Hematopoietic multipotent progenitor cell (in vitro differentiated cells): Measurements from ENCODE around the gene CNN2. TPM values are rescaled to one million over a fixed set of nuclear protein-coding genes. Genes with fewer than 3 reads are reported as not detected.

Experiments used
- DNase-seq, 3 donors: peaks; one replicate each; pipeline ENCODE4 v3.0.0-alpha.2; 2011 to 2015; ENCODE audit warnings: low read depth in 2 of 3, low spot score in 2 of 3
- total RNA-seq: library from RNA; depleted of rRNA; stranded (reverse); fragments of >200 nt; gene quantifications from one replicate; pipeline ENCODE4 v1.2.3, GENCODE V29; 2012

The CNN2 gene
- total RNA-seq, 1 donor, result 236 TPM

DNA sequence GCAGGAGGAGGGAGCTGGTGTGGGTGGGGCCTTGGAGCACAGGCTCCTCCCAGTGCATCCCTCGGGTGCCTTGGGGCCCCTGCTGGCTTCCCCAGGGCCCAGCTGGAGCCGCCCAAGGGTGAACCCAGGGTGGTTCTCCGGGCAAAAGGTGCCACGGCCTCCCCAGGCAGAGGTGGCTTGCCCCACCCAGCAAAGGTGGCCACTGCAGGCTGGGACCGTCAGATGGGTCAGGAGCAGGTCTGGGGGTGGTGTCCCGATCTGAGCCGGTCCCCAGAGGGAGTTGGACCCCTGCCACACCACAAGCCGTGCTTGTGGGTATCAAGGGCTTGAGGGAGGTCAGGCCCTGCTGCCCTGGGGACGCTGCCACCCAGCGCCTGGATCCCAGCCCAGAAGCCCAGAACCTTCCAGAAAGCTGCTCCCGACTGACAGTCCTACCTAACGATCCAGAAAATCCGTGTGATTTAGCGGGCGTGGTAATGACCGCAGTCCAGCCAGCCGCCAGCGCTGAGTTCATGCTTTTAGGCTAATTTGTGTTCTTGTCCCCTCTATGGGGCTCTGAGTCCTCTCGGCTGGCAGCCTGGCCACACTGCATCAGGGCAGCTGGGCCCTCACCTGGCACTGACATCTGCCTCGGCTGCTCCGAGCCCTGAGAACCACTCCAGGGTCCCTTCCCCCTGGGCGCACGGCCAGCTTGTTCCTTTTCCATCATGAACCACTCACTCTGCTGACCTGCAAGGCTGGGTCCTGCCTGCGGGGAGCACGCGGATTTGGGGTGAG is 31.2 kb upstream of the CNN2 start:
- no peak for DNase-seq

DNA sequence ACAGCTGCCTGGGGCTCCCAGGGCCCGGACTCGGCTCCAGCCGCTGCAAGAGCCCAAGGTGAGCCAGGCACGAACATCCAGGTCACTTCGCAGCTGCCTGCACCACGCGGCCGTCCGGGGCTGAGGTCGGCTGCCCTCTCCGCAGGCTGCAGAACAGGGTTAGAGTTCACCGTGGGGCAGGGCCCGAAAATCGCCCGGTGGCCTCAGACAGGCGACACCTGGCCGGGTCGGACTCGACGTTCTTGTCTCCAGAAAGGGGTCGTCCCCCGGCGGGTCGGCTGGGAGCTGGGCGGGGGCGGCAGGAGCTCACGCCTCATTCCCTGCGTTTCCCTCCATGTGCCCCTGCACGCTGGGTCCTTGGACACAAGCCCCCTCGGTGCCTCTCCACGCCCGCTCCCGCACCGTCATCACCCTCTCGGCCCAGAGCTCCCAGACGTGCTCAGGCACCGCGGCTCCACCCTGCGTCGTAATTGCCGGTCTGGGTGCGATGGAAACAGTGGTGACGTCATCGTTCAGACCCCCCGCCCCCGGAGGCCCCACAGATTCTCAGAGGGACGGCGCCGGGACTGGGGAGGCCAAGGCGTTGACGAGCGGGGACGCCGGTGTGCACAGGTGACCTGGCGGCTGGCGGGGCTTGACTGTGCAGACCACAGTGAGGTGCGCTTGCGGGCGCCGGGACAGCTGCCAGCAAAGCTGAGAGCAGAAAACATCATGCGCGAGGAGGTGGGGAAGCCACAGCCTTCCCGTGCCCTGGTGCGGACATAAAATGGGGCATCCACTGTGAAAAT is 30.2 kb upstream of the CNN2 start:
- peak; percentile 60 to 80 (median 76) for DNase-seq

GRCh38 chr19:998064-998463 is 28.3 kb upstream of the CNN2 start:
- DNase-seq, result no peak

- no peak for DNase-seq
These were observed 27.1 kb upstream of the CNN2 start for GRCh38 chr19:999379-999719.

- peak in 2 of 3 donors; percentile 70 to 75 for DNase-seq
These were observed 26.3 kb upstream of the CNN2 start, which contains the start of gene GRIN3B for GRCh38 chr19:1000095-1000494. Gene GRIN3B (plus strand): TSS chr19:1000419. CDS start chr19:1000438, 19 bp downstream.

DNA sequence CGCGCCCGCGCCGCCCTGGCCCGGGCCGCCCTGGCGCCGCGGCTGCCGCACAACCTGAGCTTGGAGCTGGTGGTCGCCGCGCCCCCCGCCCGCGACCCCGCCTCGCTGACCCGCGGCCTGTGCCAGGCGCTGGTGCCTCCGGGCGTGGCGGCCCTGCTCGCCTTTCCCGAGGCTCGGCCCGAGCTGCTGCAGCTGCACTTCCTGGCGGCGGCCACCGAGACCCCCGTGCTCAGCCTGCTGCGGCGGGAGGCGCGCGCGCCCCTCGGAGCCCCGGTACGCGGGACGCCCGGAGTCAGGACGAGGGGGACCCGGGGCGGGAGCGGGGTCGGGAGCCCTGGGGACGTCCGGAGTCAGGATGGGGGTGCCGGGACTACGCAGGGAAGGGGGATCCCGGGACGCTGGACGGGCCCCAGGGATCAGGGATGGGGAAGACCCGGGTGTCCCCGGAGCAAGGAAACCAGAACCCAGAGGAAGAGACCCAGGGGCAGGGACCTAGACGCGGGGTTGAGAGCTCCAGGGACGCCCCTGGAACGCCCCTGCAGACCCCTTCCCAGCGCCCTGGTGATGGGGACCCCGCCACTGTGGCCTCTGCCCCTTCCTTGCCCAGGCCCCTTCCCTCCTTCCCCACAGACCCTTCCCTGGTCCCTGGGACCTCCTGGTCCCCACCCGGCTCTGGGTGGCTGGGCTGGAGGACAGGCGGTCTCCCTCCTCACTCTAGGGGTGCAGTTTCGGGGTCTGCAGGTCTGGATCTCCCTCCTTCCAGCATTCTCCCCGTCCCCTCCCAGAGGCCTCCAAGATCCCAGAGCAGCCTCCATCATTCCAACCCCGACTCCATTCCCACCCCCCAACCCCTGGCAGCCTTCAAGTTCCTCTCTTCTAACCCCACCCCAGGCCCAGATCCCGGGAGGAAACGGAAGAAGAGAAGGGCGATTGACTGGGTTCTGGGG is 25.5 kb upstream of the CNN2 start:
- no peak for DNase-seq

DNA sequence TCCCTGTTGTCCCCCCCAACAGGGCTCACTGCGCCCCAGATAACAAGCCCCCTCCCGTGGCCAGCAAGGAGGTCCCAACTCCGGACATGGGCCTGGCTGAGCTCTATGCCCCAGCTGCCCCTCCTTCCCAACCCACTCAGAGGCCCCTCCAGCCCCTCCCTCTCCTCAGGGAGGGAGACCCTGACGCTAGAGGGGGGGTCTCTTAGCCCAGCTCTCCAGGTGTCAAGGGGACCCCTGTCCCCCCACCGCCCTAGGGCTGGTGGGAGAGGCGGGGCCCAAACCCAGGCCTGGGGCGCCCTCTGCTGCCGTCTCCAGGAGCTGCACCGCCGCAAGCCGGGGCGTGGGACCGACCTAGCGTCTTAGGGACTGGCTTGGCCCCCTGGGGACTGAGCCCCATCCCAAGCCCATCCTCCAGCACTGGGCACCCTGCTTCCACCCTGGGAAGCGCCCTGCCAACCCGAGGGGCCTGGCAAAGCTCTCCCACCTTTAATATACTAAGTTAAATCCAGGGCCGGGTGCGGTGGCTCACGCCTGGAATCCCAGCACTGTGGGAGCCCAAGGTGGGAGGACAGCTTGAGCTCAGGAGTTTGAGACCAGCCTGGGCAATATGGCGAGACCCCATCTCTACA is 24.8 kb upstream of the CNN2 start:
- DNase-seq, result peak; percentile 44 to 67 (median 46)

DNA sequence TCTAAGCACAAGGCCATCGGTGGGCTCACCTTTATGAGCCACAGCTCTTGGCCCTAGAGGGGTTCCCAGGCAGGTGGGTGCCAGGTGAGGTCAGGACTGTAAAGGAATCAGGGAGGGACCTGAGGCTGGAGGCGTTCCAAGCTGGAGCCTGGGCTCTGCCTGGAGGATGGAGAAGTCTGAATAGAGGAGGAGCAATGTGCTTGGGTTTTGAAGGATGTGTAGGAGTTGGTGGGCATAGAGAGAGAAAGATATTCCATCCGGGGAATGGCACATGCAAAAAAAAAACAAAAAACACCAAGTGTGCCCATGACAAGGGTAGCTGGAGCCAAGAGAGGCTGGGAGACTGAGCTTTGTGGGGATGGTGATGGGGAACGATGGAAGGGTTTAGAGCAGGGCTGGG is 23.8 kb upstream of the CNN2 start:
- DNase-seq, result no peak

- no peak for DNase-seq
These were observed 23.1 kb upstream of the CNN2 start for GRCh38 chr19:1003283-1003682.

GRCh38 chr19:1004204-1004802 is 22.1 kb upstream of the CNN2 start:
- no peak for DNase-seq

- no peak for DNase-seq
These were observed 21.4 kb upstream of the CNN2 start for GRCh38 chr19:1004803-1005664.

DNA sequence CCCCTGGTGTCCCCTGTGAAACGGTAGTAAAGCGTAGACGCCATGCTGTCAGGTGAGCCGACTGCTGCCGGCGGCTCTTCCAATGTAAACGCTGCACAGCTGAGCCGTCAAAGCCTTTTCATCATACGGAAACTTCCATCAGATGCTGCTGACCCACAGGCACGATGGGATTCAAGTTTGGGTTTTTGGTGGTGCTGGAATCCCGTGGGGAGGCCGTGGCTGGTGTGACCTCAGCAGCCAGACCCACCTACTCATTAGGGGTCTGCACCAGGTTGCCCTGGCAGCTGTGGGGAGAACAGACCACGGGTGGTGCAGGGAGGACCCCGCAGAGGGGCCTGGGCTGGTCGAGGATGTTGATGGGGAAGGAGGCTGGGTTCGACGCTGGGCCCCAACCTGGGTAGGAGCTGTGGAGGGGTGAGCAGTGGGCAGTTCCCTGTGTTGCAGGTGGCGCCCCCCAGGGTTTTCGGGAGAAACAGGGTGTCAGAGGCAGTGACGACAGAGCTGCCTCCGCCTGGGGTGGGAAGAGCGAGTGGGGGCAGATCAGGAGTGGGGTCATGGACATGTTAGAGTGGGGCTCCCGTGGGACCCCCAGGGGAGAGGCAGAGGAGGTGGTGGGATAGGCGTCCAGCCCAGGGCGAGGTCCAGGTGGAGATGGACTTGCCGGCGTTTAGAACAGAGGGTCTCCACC is 19.6 kb upstream of the CNN2 start:
- no peak for DNase-seq

DNA sequence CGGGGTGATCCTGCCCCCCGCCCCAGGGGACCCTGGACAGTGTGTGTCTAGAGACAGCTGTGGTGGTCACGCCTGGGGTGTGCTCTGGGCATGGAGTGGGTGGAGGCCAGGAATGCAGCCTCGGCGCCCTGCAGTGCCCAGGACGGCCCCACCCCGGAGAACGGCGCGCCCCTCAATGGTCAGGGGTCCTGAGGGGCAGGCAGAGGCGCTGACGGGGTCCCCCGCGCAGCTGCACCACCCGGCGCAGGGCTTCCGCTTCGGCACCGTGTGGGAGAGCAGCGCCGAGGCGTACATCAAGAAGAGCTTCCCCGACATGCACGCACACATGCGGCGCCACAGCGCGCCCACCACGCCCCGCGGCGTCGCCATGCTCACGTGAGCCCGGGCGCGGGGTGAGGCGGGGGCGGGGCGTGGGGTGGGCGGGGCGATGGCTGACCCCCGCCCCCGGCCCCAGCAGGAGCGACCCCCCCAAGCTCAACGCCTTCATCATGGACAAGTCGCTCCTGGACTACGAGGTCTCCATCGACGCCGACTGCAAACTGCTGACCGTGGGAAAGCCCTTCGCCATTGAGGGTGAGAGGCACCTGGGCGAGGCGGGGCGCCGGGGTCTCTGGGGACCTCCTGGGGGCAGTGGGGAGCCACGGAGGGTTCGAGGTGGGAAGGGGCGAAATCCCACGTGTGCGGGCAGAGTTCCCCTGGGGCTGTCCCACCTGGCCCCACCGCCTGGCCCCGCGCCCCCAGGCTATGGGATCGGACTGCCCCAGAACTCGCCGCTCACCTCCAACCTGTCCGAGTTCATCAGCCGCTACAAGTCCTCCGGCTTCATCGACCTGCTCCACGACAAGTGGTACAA is 18.8 kb upstream of the CNN2 start:
- DNase-seq, result no peak

DNA sequence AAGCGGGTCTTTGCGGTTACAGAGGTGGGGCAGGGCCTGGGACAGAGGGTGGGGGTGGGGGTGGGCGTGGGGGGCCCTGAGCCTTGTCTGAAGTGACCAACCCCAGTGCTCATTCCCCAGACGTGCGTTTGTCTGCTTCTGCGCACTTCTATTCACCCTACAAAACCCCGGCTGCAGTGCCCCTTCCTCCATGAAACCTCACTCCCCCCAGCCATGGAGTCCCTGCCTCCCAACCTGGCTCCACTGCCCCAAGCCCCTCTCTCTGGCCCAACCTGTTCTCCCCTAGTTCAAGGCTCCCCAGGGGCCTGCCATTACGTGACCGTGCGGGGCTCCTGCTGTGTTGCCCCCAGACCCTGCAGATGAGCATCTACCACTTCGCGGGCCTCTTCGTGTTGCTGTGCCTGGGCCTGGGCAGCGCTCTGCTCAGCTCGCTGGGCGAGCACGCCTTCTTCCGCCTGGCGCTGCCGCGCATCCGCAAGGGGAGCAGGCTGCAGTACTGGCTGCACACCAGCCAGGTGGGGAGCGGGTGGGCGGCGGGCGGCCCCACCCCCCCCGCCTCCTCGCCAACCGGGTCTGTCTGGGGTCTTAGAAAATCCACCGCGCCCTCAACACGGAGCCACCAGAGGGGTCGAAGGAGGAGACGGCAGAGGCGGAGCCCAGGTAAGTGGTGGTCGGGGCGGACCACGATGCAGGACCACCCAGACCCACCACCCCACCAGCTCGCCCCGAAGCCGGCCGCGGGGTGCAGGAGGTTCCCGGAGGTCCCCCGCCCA is 18.0 kb upstream of the CNN2 start:
- no peak for DNase-seq

DNA sequence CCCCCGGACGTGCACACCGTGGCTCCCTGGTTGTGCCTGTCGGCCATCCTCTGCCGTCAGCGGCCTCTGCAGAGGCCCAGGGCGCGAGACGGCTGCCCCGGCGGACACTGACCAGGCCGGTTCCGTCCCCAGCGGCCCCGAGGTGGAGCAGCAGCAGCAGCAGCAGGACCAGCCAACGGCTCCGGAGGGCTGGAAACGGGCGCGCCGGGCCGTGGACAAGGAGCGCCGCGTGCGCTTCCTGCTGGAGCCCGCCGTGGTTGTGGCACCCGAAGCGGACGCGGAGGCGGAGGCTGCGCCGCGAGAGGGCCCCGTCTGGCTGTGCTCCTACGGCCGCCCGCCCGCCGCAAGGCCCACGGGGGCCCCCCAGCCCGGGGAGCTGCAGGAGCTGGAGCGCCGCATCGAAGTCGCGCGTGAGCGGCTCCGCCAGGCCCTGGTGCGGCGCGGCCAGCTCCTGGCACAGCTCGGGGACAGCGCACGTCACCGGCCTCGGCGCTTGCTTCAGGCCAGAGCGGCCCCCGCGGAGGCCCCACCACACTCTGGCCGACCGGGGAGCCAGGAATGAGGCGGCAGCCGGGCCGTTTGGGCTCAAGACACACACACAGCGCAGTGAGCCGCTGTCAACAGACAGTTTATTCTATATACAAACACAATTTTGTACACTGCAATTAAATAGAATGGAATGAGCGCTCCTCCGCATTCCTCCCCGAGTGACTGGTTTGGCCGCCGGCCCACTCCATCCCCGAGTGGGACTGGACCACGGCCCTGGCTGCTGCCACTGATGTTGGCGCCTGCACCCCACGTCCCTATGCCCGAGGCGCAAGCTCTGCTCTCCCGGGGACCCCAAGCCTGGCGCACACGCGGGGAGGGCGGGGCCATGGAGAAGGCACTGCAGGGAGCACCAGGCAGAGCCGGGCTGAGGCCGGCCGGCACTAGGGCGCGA is 17.1 kb upstream of the CNN2 start:
- DNase-seq, result no peak
